Stimulated activated CD4-positive, alpha-beta T cell treated with anti-CD3 and anti-CD28 coated beads, TNF-alpha, amount 100 ng/mL, for 1 hour (primary cell): ENCODE data around the gene SPSB3.
"Not testable (repeated sequence)": the region's sequence is repeated elsewhere in the genome, so short reads cannot be mapped to it uniquely, and the experiment has no call there.

Experiments used
- DNase-seq, 3 donors: peaks; one replicate each; pipeline ENCODE4 v3.0.0-alpha.2; 2020; ENCODE audit warnings: low read depth in 3 of 3, low spot score in 1 of 3

Gene SPSB3

DNA sequence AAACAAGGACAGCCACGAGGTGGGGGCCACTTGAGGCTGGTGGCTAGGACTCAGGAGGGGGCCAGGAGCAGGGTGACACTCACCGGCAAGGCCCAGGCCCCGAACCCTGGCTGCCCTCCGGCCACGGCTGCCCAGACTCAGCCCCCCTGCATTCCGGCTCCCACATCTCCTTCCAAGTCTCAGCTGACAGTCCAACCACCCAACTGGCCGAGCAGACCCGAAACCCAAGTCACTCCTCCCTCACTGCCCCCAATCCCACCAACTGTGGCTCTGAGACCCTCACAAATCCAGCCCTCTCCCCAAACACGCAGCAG, 34.9 kb upstream of the SPSB3 start:
- DNase-seq, result no peak

DNA sequence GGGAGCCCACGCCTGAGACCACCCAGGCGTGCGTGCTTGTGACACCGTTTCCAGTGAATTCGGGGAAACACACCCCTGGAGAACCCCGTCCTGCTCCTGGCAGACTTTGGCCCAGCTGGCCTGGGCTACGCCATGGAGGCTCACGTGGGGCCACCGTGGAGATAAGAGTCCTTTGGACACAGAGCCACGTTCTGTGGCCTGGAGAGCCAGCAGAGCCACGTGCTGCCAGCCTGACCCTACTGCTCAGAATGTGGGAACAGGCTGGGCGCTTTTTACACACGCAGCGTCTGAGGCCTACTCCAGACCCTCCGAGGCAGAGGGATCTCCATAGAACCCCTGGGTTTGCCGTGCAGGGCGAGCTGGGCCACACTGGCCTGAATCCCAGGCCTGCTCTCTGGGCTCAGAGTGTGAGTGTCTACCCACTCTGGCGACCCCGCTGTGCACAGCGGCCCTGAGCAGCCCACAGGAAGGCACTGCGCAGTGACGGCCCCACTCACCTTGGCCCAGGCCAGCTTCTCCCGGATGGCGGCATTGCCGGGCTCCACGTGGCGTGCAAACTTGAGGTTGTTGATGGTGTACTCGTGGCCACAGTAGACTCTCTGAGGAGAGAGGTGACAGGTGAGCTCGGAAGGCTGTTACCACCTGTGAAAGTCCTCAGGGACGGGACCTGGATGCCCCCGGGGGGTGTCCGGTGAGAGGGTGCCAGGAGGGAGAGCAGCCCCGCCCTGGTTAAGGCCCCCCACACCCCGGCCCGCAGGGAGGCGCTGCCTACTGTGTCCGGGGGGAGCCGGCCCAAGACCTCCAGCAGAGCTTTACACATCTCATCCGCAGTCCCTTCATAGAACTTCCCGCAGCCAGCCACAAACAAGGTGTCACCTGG, 34.3 kb upstream of the SPSB3 start:
- DNase-seq, result no peak

GRCh38 chr16:1815461-1815860, 33.1 kb upstream of the SPSB3 start:
- DNase-seq, result no peak

DNA sequence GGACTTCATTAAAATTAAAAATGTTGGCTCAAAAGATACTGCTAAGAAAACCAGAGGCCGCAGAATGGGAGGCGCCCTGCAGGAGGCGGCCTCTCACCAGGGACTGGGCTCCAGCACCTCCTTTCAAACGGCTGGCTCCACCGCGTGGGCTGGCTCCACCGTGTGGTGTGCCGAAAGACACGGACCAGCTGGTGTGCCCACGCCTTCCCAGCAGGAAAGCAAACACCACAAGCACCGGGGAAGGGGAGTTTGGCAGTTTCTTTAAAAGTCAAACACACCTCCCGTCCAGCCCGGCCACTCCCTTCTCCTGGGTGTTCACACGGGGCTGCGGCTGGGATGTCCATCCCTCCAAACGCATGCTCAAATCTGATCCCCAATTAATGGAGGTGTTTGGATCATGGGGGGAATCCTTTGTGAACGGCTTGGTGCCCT, 30.4 kb upstream of the SPSB3 start:
- peak in 2 of 3 donors; percentile 24 to 26 for DNase-seq

DNA sequence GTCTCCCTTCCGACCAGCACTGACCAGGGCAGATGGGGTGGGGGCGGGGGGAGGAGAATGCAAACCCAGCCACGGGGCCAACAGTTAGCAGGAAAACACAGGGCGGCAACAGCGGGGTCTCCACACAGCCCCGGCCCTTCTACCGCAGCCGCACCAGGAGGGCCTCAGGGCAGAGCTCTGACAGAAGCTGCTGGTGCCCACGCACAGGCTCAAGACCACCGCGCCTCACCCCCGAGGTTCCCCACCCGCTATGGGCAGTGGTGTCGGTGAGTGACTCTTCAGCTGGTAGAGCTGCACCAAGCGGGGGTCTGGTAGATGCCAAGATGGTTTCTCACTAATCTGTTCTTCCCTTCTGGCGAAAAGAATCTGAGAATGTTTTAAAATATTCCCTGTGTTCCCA, 28.2 kb upstream of the SPSB3 start:
- DNase-seq, result no peak

DNA sequence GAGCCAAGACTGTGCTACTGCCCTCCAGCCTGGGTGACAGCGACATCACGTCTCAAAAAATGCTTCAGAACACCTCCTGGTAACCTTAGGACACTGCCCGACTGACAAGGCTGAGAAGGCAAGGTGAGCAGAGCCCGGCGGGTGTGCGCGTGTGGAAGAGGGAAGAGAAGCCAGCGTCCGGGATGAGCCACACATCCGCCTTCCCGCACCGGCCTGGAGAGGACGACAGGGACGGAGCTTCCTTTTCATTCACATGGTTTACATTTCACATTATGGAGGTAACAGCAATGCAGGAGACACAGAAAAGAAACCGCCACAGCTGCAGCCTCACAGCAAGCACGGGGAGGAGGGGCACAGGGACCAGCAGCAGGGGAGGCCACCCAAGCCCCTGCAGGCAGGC, 27.7 kb upstream of the SPSB3 start:
- no peak for DNase-seq

GRCh38 chr16:1809281-1809801, 27.0 kb upstream of the SPSB3 start:
- no peak for DNase-seq

DNA sequence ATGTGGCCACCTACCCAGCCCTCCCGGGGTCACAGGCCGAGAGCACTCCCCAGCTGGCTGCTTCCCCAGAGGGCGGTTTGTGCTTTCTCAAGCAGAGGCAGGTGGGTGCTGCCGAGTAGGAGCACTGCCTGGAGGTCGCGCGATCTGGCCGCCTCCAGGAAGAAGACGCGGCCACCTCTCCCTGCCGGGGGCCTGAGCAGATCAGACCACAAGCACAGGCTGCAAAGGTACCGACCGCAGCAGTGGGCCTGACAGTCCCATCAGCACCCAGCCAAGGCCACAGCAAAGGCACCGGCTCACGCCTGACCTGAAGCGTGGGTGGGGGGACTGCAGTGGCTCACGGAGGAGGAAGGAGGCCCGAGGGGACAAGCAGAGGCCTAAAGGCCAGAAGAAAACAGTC, 26.3 kb upstream of the SPSB3 start:
- DNase-seq, result no peak

- DNase-seq, result no peak
These were observed 25.3 kb upstream of the SPSB3 start for GRCh38 chr16:1807626-1808025.

- DNase-seq, result no peak
These were observed 18.3 kb upstream of the SPSB3 start for GRCh38 chr16:1800701-1801100.

DNA sequence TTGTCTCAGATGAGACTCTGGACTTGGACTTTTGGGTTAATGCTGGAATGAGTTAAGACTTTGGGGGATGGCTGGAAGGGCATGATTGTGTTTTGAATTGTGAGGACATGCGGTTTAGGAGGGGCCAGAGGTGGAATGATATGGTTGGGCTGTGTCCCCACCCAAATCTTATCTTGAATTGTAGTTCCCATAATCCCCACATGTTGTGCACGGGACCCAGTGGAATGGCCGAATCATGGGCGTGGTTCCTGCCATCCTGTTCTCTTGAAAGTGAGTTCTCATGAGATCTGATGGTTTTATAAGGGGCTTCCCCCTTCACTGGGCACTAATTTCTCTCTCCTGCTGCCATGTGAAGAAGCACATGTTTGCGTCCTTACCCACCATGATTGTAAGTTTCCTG, 16.9 kb upstream of the SPSB3 start:
- not testable (repeated sequence) for DNase-seq

GRCh38 chr16:1794908-1795666, 12.7 kb upstream of the SPSB3 start:
- DNase-seq, result no peak

DNA sequence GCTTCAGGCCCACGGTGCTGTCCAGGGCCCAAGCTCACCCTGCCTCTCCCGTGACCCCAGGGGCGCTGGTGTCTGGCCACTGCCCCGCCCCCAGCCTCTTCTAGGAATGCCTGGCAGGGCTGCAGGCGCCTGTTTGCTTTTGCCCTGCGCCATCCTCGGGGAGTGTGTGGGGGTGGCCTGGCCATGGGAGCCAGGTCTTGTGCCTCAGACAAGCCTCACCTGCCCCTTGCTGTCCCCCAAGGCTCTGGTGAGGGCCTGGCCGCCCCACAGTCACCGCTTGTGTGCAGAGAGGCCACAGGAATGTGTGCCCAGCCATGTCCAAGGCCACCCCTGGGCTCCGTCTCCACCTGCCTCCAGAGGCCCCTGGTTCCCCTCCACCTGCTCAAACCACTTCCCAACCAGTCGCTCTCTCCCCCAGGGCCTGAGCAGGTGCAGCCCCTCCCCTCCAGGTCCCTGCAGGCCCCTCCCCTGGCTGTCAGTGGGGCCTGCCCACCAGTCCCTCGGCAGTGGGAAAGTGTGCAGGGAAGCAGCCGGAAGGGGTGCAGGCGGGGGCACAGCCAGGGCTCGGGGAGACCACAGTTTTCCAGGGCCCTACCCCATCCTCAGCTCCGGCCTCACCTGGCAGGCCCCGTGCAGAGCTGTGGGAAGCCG, 12.0 kb upstream of the SPSB3 start:
- no peak for DNase-seq

GRCh38 chr16:1793578-1794220, 11.3 kb upstream of the SPSB3 start, which contains the start of gene IGFALS:
Gene IGFALS (minus strand): TSS chr16:1793705. CDS start chr16:1793652, 53 bp downstream.
- DNase-seq, result no peak

- DNase-seq, result no peak
These were observed 10.6 kb upstream of the SPSB3 start for GRCh38 chr16:1792836-1793577.

DNA sequence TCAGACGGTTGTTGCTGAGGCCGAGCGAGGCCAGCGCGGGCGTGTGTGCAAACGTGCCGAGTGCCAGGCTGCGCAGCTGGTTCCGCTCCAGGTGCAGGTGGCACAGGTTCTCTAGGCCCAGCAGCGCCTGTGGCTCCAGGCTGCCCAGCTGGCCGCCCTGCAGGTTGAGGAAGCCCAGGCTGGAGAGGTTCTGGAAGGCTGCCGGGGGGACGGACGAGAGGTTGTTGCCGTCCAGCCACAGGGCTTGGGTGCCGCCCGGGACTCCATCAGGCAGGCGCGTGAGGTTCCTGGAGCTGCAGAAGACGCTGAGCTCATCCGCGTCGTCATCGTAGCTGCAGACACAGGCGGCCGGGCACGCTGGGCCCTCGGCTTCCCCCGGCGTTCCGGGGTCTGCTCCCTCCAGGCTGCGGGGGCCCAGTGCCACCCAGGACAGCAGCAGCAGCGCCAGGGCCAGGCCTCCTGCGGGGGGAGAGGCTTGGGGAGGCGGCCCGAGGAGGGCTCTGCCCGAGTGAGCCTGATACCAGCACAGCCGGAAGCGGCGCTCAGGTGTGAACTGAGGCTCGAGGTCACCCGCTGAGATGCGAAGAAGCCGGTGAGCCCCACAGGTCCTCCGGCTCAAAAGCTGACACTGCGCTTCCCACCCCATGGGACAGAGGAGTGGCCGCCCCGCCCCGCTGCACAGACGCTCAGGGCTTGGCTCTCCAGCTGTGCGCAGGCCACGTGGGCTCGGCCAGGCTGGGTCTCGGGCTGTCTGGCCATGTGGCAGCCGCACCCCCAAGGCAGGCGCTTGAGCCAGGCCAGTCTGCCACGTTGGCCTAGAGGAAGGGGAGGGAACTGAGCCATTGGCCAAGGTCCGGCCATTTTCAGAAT, 9.8 kb upstream of the SPSB3 start:
- no peak for DNase-seq

DNA sequence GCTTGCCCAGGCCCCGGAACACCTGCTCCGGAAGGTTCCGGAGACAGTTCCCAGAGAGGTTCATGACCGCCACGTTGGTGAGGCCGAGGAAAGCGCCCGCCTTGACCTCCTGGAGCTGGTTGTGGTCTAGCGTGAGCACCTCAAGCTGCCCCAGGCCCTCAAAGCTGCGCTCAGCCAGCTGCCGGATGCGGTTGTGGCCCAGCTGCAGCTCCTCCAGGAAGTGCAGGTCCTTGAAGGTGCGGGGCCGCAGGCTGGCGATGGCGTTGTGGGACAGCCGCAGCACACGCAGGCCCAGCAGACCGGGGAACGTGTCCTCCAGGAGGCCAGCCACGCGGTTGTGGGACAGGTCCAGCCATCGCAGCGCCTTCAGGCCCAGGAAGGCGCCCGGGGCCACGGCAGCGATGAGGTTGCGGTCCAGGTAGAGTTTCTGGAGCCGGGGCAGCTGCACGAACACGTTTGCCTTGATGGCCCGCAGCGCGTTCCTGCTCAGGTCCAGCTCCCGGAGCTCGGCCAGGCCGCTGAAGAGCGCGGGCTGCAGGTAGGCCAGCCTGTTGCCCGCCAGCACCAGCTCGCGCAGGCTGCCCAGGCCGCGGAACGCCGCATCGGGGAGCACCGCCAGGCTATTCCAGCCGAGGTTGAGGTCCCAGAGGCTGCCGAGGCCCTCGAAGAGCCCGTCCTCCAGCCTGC, 9.0 kb upstream of the SPSB3 start:
- no peak for DNase-seq

GRCh38 chr16:1790611-1791255, 8.4 kb upstream of the SPSB3 start:
- DNase-seq, result no peak

DNA sequence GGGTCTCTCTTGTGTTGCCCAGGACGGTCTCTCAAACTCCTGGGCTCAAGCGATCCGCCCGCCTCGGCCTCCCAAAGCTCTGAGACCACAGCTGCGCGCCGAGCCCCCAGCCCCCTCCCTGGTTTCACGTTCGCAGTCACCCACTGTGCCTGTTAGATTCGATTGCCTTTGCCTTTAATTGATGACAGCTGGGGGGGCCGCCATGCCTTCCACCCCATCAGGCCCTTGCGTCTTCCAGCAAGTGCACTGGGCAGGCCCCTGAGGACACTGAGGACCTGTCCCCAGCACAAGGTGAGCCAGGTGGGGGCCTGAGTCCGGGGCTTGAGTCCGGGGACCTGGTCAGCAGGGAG, 7.9 kb upstream of the SPSB3 start:
- no peak for DNase-seq
